GM20000 (cell line): ENCODE data around the gene CDH26.
"Not testable (repeated sequence)": the region's sequence is repeated elsewhere in the genome, so short reads cannot be mapped to it uniquely, and the experiment has no call there.

Experiments used
- DNase-seq: peaks from one replicate; pipeline ENCODE4 v3.0.0; 2012; ENCODE audit warnings: low spot score
- CTCF ChIP-seq: IDR thresholded peaks from 2 replicates; pipeline ENCODE4 v1.5.1; 2012; ENCODE audit warnings: mild to moderate bottlenecking, control low read depth; ENCODE audit errors: extremely low read depth, missing control alignments

The CDH26 gene

GRCh38 chr20:60039526-60039925, 81.3 kb downstream of the CDH26 start:
- no peak for DNase-seq
- TF ChIP-seq CTCF = no peak

- no peak for DNase-seq
- TF ChIP-seq CTCF = no peak
Measured at GRCh38 chr20:60040471-60041162, 82.4 kb downstream of the CDH26 start.

GRCh38 chr20:60041436-60042165, 83.4 kb downstream of the CDH26 start:
- DNase-seq = not testable (repeated sequence)

- TF ChIP-seq CTCF = no peak
- no peak for DNase-seq
Measured at GRCh38 chr20:60043435-60043834, 85.2 kb downstream of the CDH26 start.

- no peak for DNase-seq
- TF ChIP-seq CTCF = no peak
Measured at GRCh38 chr20:60046011-60046413, 87.8 kb downstream of the CDH26 start.

GRCh38 chr20:60046436-60046835, 88.2 kb downstream of the CDH26 start:
- TF ChIP-seq CTCF = no peak
- DNase-seq = no peak

GRCh38 chr20:60046860-60047259, 88.6 kb downstream of the CDH26 start:
- DNase-seq = no peak
- no peak for TF ChIP-seq CTCF
